ENCODE measurements around the gene PRRC2B.

GRCh38 chr9:131391504-131391903 is 2.4 kb upstream of the PRRC2B start:
- TF ChIP-seq CTCF (IDR thresholded peaks at IDR 0.05) (no peak), POLR2A (IDR thresholded peaks at IDR 0.05) (no peak)
